Loucy (cell line): Measurements from ENCODE around the gene VWA8.

ENCODE experiments used
- EZH2phosphoT487 ChIP-seq: fragments of 200-600 bp; IDR thresholded peaks from 2 replicates; pipeline ENCODE4 v1.6.1; 2018; ENCODE audit warnings: antibody characterized with exemption, mild to moderate bottlenecking, moderate library complexity, borderline replicate concordance
- TF ChIP-seq, protein P1 (sequence below): fragments of 200-600 bp; sonication (generic); conservative IDR thresholded peaks from 2 replicates; pipeline ENCODE4 v1.5.1; 2014; ENCODE audit warnings: mild to moderate bottlenecking, antibody characterized with exemption, low read length

DNA sequence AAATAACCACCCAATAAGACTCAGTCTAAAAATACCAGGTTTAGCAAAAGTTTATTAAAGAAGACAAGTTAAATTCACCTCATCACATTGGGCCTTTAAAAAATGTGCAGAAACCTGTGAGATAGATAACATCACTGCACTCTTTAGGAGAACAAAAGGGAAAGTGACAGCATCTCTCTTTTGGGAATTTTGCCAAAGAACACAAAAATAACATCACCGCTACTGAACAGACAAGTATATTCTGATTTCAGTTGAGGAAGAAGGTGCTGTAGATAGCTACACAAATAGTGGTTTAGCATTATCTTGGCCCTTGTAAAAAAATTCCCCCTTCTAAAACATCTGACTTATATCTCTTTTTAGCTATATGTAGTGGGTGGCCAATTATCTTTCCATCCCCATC, 244.7 kb downstream of the VWA8 start:
- TF ChIP-seq, protein P1, sequence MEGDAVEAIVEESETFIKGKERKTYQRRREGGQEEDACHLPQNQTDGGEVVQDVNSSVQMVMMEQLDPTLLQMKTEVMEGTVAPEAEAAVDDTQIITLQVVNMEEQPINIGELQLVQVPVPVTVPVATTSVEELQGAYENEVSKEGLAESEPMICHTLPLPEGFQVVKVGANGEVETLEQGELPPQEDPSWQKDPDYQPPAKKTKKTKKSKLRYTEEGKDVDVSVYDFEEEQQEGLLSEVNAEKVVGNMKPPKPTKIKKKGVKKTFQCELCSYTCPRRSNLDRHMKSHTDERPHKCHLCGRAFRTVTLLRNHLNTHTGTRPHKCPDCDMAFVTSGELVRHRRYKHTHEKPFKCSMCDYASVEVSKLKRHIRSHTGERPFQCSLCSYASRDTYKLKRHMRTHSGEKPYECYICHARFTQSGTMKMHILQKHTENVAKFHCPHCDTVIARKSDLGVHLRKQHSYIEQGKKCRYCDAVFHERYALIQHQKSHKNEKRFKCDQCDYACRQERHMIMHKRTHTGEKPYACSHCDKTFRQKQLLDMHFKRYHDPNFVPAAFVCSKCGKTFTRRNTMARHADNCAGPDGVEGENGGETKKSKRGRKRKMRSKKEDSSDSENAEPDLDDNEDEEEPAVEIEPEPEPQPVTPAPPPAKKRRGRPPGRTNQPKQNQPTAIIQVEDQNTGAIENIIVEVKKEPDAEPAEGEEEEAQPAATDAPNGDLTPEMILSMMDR: no peak
- no peak for TF ChIP-seq EZH2phosphoT487
